Body of pancreas (tissue), 4 donors: ENCODE results near the gene PSMA2.

Source experiments
- POLR2A ChIP-seq, 3 donors: fragments of 450-650 bp; IDR thresholded peaks; one replicate each; pipeline ENCODE4 v1.6.1; 2016; ENCODE audit warnings: antibody characterized with exemption in 3 of 3, mild to moderate bottlenecking in 2 of 3
- TF ChIP-seq, protein P1 (sequence below), 7 experiments: fragments of 450-650 bp in 4 of 7; fragments of 200-600 bp in 3 of 7; sonication (generic) in 3 of 7; IDR thresholded peaks; one replicate each; pipeline ENCODE4 v1.5.1; 2016 to 2019; ENCODE audit warnings: antibody characterized with exemption in 7 of 7

DNA sequence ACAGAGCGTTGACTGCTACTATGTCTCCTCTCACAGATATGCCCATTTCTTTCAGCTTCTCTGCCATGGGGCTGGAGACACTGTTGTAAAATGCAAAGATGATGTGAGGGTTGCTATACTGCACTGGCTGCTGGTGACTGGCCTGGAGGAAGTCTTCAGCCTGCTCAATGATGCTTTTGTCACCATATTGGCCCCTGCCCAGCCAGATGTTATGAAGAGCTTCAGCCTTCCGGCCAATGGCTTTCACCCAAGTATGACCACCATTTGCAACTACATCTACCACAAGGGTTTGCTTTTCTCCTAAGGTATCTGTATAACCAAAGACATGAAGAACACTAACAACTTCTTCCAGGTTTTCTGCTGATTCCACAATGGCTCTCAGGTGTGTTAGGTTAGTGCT lies 21.7 kb downstream of the PSMA2 start:
- TF ChIP-seq, protein P1, sequence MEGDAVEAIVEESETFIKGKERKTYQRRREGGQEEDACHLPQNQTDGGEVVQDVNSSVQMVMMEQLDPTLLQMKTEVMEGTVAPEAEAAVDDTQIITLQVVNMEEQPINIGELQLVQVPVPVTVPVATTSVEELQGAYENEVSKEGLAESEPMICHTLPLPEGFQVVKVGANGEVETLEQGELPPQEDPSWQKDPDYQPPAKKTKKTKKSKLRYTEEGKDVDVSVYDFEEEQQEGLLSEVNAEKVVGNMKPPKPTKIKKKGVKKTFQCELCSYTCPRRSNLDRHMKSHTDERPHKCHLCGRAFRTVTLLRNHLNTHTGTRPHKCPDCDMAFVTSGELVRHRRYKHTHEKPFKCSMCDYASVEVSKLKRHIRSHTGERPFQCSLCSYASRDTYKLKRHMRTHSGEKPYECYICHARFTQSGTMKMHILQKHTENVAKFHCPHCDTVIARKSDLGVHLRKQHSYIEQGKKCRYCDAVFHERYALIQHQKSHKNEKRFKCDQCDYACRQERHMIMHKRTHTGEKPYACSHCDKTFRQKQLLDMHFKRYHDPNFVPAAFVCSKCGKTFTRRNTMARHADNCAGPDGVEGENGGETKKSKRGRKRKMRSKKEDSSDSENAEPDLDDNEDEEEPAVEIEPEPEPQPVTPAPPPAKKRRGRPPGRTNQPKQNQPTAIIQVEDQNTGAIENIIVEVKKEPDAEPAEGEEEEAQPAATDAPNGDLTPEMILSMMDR (IDR thresholded peaks at IDR 0.05) = no peak
- no peak for TF ChIP-seq POLR2A (IDR thresholded peaks at IDR 0.05)
